GM12801 (cell line): ENCODE data around the gene TUBA3C.

Experiments used
- TF ChIP-seq, protein P1 (sequence below): IDR thresholded peaks from one replicate; pipeline ENCODE4 v1.5.1; 2011; ENCODE audit warnings: control low read depth; ENCODE audit not compliant: insufficient read length; ENCODE audit errors: extremely low read depth

The TUBA3C gene

DNA sequence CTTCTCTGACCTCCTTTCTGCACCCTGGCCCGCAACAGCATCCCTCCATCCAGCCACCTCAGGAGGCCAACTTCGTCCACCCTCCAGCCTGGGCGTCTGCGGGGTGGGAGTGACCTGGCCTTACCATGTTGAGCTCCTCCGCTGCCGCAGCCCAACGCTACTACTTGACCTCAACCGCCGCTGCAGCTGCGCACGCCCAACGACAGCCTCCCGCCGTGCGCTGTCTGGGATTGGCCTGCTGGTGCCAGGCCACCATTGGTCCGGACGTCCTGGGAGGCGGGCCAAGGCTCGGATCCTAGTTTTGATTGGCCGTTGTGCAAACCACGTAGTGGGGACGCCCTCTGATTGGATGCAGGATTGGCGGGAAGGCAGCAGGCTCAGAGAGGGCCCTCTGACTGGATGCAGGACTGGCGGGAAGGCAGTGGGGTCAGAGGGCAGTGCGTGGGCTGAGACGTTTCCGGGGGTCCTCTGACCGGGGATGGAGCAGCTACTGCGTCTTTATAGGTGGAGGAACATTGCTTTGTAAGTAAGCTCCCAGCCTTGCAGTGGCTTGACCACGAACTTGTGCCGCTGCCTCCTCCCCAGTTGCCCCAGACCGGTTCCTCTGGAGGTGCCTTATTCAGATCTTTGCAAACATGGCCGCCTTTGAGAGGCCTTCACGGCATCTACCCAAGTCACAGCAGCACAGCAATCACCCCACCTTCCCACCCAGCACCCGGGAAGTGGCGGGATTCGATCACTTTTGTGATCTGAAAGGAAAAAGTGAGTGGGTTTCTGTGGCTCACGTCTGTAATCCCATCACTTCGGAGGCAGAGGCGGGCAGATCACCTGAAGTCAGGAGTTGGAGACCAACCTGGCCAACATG lies at the start of gene TUBA3C:
Gene TUBA3C (minus strand): TSS at position 204 of the 865 bp plus-strand sequence. CDS start 77 bp downstream, at position 127.
- TF ChIP-seq, protein P1, sequence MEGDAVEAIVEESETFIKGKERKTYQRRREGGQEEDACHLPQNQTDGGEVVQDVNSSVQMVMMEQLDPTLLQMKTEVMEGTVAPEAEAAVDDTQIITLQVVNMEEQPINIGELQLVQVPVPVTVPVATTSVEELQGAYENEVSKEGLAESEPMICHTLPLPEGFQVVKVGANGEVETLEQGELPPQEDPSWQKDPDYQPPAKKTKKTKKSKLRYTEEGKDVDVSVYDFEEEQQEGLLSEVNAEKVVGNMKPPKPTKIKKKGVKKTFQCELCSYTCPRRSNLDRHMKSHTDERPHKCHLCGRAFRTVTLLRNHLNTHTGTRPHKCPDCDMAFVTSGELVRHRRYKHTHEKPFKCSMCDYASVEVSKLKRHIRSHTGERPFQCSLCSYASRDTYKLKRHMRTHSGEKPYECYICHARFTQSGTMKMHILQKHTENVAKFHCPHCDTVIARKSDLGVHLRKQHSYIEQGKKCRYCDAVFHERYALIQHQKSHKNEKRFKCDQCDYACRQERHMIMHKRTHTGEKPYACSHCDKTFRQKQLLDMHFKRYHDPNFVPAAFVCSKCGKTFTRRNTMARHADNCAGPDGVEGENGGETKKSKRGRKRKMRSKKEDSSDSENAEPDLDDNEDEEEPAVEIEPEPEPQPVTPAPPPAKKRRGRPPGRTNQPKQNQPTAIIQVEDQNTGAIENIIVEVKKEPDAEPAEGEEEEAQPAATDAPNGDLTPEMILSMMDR = no peak

DNA sequence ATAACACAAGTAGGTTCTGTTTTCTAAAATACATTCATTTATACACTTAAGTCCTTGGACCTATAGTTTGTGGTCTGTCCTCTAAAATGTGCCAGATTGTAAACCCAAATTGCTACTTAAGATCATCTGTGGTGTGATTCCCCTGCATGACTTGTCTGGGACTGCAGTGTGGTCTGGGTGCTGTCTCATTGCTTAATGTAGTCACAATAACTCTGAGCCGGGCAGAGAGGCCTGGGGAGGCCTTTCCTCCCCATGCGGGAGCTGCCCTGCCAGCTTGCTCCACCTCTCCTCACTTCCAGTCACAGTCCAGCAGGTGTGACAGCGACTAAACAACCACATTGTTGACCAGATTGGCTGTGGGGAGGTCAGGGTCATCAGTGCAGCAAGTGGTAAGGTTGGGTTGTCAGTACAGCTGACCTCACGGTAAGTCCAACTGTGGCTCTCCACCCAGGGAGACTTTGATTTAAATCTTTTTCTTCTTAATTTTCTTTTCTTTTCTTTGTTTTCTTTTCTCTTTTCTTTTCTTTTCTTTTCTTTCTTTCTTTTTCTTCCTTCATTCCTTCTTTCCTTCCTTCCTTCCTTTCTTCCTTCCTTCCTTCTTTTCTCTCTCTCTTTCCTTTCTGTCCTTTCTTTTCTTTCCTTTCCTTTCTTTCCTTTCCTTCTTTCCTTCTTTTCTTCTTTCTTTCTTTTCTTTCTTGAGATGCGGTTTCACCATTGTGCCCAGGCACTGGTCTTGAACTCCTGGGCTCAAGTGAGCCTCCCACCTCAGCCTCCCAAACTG lies 4.4 kb upstream of the TUBA3C start:
- TF ChIP-seq, protein P1 = no peak

DNA sequence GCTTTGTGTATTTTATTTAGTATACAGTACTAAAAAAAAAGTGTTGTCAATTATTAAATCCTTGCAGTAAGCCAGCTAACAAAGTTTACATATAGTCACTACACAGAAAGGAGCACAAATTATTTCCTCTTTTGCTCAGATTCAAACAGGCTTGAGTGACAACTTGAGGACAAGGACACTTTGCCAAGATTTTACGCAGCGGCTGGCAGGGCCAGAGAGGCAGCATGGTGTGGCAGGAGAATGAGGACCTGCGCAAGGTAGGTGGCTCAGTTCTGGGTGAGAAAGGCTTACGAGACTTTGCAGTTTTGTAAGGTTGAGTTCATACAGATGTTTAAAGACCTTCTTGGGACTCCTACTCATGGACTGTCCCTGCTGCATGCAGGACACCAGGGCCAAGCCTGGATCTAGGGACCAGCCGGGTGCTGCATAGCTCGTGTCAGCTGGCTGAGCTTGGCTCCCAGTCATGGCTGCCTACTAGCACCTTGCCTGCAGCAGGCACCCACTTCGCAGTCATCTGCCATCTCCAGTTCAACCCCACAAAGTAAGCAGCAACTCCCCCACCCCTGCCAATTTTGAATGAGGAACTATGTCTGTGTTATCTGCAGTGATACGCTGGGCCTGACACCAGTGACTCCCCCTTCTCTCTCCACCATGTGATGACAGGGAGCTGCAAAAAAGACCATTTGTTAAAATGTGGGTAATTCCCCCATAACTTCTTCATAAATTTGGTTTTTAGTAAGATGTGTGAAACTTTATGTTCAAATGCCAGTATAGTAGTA lies 3.7 kb upstream of the TUBA3C start:
- TF ChIP-seq, protein P1 = no peak

DNA sequence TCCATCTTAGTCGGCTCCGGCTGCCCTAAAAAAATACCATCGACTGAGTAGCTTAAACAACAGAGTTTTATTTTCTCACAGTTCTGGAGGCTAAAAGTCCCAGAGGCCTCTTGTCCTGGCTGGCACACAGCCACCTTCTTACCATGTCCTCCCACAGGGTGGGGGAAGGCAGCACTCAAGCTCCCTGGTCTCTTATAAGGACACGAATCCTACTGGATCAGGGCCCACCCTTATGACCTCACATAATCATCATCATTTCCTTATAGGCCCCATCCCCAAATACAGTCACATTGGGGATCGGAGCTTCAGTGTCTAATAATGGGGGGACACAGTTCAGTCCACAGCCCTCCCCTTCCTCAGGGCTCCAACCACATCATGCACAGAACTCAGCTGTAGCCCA lies 2.6 kb upstream of the TUBA3C start:
- TF ChIP-seq, protein P1 = no peak

DNA sequence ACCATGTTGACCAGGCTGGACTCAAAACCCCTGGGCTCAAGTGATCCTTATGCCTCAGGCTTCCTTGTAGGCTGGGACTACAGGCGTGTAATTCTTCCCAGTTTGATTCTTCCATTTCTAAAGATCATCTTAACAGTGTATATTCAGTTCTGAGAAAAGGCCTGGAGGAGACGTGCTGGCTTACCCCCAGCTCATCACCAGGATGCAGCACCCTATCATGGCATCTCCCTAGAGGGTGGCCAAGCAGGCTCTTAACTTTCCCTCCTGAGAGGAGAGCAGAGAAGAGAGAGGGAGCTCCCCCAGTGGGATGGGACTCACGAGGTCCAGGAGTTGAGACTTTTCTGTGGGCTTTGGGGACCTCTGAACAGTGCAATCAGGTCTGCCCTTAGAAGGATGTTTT lies 2.1 kb upstream of the TUBA3C start:
- TF ChIP-seq, protein P1 = no peak

DNA sequence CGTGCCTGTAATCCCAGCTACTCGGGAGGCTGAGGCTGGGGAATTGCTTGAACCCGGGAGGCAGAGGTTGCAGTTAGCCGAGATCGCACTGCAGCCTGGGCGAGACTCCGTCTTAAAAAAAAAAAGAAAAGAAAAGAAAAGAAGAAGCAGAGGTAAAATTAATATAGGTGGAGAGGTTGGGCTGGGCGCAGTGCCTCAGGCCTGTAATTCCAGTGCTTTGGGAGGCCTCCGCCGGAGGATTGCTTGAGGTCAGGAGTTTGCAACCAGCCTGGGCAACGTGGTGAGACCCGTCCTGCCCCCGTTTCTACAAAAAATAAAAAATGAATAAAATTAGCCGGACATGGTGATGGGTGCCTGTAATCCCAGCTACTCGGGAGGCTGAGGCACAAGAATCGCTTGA lies 912 bp upstream of the TUBA3C start:
- TF ChIP-seq, protein P1 = no peak
